Mammary microvascular endothelial cell (primary cell): ENCODE results near the gene GLIPR1L2. TPM values are rescaled to one million over a fixed set of nuclear protein-coding genes. Genes with fewer than 3 reads are reported as not detected.

ENCODE experiments used
- total RNA-seq: library from RNA; depleted of rRNA; stranded (reverse); fragments of >200 nt; gene quantifications from 2 replicates; pipeline ENCODE4 v1.2.3, GENCODE V29; 2015

Gene GLIPR1L2
- total RNA-seq, result 0.05 and 0.07 TPM in 2 replicates

DNA sequence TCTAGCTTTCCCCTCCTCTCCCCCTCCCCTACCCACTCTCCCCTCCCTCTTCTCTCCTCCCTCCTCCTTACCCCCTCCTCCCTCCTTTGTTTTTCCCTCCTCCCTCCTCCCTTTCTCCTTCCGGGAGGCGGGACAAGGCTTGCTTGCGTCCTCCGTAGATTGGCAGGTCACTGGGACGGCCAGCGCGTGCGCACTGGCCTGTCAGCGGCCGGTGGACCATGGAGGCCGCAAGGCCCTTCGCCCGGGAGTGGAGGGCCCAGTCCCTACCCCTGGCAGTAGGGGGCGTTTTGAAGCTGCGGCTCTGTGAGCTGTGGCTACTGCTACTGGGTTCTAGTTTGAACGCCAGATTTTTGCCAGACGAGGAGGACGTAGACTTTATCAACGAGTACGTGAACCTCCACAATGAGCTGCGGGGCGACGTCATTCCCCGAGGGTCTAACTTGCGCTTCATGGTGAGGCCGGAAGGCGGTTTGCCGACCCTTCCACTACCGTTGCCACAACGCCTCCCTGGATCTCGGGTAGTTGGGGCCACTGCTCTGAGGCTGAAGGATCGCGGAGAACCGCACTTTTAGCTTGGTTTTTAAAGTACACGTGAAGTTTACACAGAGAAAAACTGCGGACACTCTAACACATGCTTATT is at the start of gene GLIPR1L2:
GLIPR1L2 (plus strand) TSS at position 191 of the 640 bp plus-strand sequence; CDS start at position 219, 28 bp downstream.

DNA sequence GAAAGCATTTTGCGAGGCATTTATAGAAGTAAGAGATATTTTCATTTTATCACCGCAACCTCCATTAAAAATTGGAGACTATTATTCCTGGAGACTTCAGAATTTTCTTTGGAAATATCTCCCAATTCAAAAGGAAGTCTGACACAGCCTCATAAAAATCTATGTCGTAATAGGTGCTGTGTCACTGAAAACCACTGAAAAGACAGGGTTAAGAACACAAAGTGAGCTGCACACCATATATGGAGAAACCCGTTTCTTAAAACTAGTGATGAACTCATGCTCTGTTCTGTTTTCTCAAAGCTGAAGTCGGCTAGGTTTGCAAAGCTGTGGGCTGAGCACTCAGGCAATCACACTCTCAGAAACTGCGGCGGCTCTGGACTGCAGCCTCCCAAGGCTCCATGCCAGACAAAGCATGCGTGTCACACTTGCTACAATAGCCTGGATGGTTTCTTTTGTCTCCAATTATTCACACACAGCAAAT is 89.6 kb downstream of the GLIPR1L2 start, which contains the start of gene GLIPR1:
GLIPR1 (plus strand) TSS at position 287 of the 481 bp plus-strand sequence; CDS start at position 413, 126 bp downstream.

Other genes with a start within 250 kb of the GLIPR1L2 start
- gene KCNC2, start 181.2 kb upstream of the GLIPR1L2 start, total RNA-seq, result not detected in 2 replicates
- 0.15 and 0.27 TPM in 2 replicates for gene CAPS2, start 60.8 kb upstream of the GLIPR1L2 start, total RNA-seq
- not detected in 2 replicates for gene GLIPR1L1, start 56.4 kb upstream of the GLIPR1L2 start, total RNA-seq
- gene GLIPR1, start 89.7 kb downstream of the GLIPR1L2 start, total RNA-seq, result 17.0 and 28.4 TPM in 2 replicates
- 29.0 and 44.7 TPM in 2 replicates for gene KRR1, start 120.5 kb downstream of the GLIPR1L2 start, total RNA-seq